ENCODE measurements around the gene GRAMD4. TPM values are rescaled to one million over a fixed set of nuclear protein-coding genes. Genes with fewer than 3 reads are reported as not detected.
A peak's percentile ranks its signal among the peaks of the same experiment; 100 is the strongest.

Gene GRAMD4
- total RNA-seq, 1 donor from 2014 or later = 87.1 TPM

- no peak for DNase-seq (ENCODE audit: low spot score)
- no peaks in the 10 kb centered on the region for H3K27me3 Mint-ChIP-seq (ENCODE audit: insufficient read depth)
- H3K9me3 Mint-ChIP-seq = no peaks in the 10 kb centered on the region
- intact Hi-C loops (cut with micrococcal nuclease) = no loop called here
- H3K4me1 Mint-ChIP-seq (ENCODE audit: low read depth) = peaks cover 40% of the 10 kb centered on the region
- H3K4me3 Mint-ChIP-seq = no peak overlapping the region
- peaks cover 8% of the 10 kb centered on the region for H3K36me3 Mint-ChIP-seq (ENCODE audit: low read depth)
- peak overlapping the region; percentile 48 for H3K27ac Mint-ChIP-seq
Measured at GRCh38 chr22:46649141-46650077, 29.2 kb downstream of the GRAMD4 start.

DNA sequence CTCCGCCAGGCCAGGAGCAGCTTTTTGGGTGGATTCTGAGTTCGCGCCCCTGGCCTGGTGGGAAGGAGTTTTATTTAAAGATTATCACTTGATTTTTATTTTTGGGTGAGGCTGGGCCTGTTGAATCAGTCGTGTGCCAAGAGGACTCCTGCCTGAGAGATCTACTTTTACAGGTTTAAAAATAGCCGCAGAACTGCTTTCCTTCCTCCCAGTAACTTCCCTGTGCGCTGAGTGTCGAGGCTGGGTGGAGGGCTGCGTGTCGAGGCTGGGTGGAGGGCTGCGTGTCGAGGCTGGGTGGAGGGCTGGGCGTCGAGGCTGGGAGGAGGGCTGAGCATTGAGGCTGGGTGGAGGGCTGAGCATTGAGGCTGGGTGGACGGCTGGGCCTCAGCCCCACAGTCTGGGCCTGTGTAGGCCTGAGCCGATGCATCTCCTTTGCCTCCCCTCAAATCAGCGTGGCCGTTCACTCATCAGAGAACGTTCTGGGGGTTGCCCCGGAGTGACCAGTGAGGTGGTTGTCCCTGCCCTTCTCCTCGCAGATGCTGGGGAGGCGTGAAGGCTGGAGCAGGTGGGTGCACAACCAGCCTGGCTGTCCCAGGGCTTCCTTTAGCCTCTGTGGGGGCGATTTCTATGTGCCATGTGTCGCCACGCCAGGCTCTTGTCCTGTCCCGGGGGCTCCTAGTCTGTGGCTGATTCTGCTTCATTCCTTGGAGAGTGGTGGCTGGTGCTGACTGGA, 30.1 kb downstream of the GRAMD4 start:
- H3K9me3 Mint-ChIP-seq = no peaks in the 10 kb centered on the region
- peaks cover 43% of the 10 kb centered on the region for H3K4me1 Mint-ChIP-seq (ENCODE audit: low read depth)
- no peak for DNase-seq (ENCODE audit: low spot score)
- peaks cover 8% of the 10 kb centered on the region for H3K36me3 Mint-ChIP-seq (ENCODE audit: low read depth)
- intact Hi-C loops (cut with micrococcal nuclease) = no loop called here
- no peaks in the 10 kb centered on the region for H3K27me3 Mint-ChIP-seq (ENCODE audit: insufficient read depth)
- H3K4me3 Mint-ChIP-seq = no peak overlapping the region
- peak overlapping the region; percentile 23 for H3K27ac Mint-ChIP-seq

DNA sequence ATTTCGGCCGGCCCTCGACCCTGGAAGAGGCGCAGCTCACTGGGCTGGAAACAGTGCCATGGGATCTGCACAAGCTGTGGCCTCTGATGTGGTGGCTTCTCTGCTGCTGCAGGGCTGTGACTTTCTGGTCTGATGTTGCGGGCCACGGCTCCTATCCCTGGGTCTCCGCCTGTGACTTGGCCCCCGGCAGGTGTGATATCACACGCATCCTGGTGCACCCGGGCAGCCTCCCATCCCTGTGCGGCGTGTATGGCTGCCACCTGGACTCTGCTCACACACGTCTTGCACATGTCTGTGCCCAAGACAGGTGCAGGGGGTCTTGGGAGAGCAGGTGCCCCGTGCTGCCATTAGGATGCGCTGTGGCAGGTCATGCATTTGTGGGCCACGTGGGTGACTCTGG, 31.1 kb downstream of the GRAMD4 start:
- no peaks in the 10 kb centered on the region for H3K9me3 Mint-ChIP-seq
- H3K27ac Mint-ChIP-seq = peak overlapping the region; percentile 94
- no peaks in the 10 kb centered on the region for H3K27me3 Mint-ChIP-seq (ENCODE audit: insufficient read depth)
- no peak overlapping the region for H3K4me3 Mint-ChIP-seq
- intact Hi-C loops (cut with micrococcal nuclease) = no loop called here
- no peak for DNase-seq (ENCODE audit: low spot score)
- H3K4me1 Mint-ChIP-seq (ENCODE audit: low read depth) = peaks cover 43% of the 10 kb centered on the region
- peaks cover 8% of the 10 kb centered on the region for H3K36me3 Mint-ChIP-seq (ENCODE audit: low read depth)

DNA sequence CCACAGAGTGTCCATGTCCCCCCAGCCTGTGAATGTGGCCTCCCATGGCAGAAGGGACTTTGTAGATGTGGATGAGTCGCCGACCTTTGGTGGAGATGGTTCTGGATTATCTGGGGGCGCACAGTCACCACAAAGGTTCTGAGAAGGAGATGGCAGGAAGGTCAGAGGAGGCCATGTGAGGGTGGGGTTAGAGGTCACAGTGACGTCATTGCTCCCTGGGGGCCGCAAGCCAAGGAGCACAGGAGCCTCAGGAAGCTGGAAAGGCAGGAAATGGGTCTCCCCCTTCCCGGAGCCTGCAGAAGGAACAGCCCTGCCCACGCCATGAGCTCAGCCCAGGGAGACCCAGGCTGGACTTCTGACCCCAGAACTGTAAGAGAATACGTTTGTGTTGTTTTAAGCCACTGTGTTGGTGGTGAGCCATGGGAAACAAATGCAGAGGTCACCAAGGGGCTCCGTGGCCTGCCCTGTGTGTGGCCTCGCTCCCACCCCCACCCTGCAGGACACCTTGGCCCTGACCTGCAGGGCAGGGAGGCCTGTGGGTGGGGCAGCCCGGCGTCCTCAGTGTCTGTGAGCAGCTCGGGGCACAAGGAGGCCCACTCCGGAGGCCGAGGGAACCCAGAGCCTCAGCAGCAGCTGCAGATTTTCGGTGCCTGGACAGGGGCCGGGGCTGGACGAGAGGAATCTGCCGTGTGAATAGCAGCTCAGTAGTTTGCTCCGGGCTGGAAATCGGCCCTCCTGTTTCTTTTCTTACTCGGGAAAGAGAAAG, 32.1 kb downstream of the GRAMD4 start:
- DNase-seq (ENCODE audit: low spot score) = no peak
- H3K27ac Mint-ChIP-seq = peak overlapping the region; percentile 94

DNA sequence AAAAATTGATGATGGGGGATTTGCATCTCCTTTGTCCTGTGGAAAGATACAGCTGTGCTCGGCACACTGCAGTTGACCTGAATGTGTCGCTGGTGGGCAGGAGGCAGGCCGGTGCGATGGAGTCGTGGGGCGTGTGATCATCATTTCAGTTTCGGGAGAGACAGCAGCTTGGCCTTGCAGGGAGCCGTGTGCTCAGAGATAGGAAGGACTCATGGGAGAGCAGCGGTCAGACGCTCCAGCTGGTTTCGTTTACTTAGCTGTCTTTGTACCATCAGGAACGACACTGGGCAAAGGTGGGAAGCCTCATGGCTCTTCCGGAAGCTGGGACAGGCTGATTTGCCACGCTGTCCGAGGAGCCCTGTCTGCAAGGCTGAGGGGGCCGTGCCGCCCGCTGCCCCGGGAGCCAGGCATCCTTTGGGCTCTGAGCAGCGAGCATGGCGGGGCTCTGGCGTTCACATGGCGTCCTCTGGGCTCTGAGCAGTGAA, 32.7 kb downstream of the GRAMD4 start:
- Mint-ChIP-seq H3K36me3 (ENCODE audit: low read depth) (peaks cover 8% of the 10 kb centered on the region), H3K27me3 (ENCODE audit: insufficient read depth) (no peaks in the 10 kb centered on the region), H3K4me3 (peak overlapping the region; percentile 41), H3K9me3 (no peaks in the 10 kb centered on the region), H3K4me1 (ENCODE audit: low read depth) (peaks cover 39% of the 10 kb centered on the region), H3K27ac (peak overlapping the region; percentile 92)
- intact Hi-C loops (cut with micrococcal nuclease) = loop anchor here (1.0 to 2.0 kb wide), 2 partner anchors 21 to 38 kb away; no protein-coding TSS in a partner anchor
- DNase-seq (ENCODE audit: low spot score) = no peak

More for the DNA sequence above, 32.1 kb downstream of the GRAMD4 start:
- intact Hi-C loops (cut with micrococcal nuclease) = loop anchor here (2.0 kb wide), 1 partner anchor 37 kb away; no protein-coding TSS in a partner anchor
- H3K9me3 Mint-ChIP-seq = no peaks in the 10 kb centered on the region
- H3K4me3 Mint-ChIP-seq = peak overlapping the region; percentile 41
- H3K27me3 Mint-ChIP-seq (ENCODE audit: insufficient read depth) = no peaks in the 10 kb centered on the region
- peaks cover 8% of the 10 kb centered on the region for H3K36me3 Mint-ChIP-seq (ENCODE audit: low read depth)
- H3K4me1 Mint-ChIP-seq (ENCODE audit: low read depth) = peaks cover 39% of the 10 kb centered on the region

- peak; percentile 18 for DNase-seq (ENCODE audit: low spot score)
- H3K27ac Mint-ChIP-seq = peak overlapping the region; percentile 92
- peaks cover 39% of the 10 kb centered on the region for H3K4me1 Mint-ChIP-seq (ENCODE audit: low read depth)
- H3K36me3 Mint-ChIP-seq (ENCODE audit: low read depth) = peaks cover 7% of the 10 kb centered on the region
- H3K4me3 Mint-ChIP-seq = peak overlapping the region; percentile 42
- H3K27me3 Mint-ChIP-seq (ENCODE audit: insufficient read depth) = no peaks in the 10 kb centered on the region
- H3K9me3 Mint-ChIP-seq = no peaks in the 10 kb centered on the region
- intact Hi-C loops (cut with micrococcal nuclease) = loop anchor here (1.0 to 2.0 kb wide), 2 partner anchors 21 to 39 kb away; no protein-coding TSS in a partner anchor
Measured at GRCh38 chr22:46653596-46653995, 33.4 kb downstream of the GRAMD4 start.

DNA sequence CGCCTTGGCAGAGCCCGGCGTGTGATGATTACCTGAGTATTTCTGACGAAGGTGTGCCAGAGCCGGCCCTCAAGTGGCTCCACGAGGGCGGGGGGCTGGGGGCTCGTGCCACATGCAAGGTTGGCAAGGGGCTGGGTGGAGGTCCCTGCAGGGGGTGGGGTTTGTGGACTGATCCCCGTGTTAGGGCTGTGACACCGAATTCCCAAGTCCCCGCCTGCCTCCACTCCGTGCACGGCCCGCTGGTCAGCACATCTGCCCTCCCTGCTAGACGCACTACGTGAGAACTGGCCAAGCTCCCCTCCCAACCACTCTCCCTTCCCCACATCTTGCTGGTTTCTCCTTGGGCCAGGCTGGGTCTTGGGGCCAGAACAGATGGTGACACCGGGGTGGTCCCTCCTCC, 34.2 kb downstream of the GRAMD4 start:
- peak overlapping the region; percentile 15 for H3K4me3 Mint-ChIP-seq
- intact Hi-C loops (cut with micrococcal nuclease) = no loop called here
- H3K4me1 Mint-ChIP-seq (ENCODE audit: low read depth) = peaks cover 39% of the 10 kb centered on the region
- no peaks in the 10 kb centered on the region for H3K27me3 Mint-ChIP-seq (ENCODE audit: insufficient read depth)
- DNase-seq (ENCODE audit: low spot score) = no peak
- no peaks in the 10 kb centered on the region for H3K9me3 Mint-ChIP-seq
- H3K27ac Mint-ChIP-seq = peak overlapping the region; percentile 79
- H3K36me3 Mint-ChIP-seq (ENCODE audit: low read depth) = peaks cover 11% of the 10 kb centered on the region

DNA sequence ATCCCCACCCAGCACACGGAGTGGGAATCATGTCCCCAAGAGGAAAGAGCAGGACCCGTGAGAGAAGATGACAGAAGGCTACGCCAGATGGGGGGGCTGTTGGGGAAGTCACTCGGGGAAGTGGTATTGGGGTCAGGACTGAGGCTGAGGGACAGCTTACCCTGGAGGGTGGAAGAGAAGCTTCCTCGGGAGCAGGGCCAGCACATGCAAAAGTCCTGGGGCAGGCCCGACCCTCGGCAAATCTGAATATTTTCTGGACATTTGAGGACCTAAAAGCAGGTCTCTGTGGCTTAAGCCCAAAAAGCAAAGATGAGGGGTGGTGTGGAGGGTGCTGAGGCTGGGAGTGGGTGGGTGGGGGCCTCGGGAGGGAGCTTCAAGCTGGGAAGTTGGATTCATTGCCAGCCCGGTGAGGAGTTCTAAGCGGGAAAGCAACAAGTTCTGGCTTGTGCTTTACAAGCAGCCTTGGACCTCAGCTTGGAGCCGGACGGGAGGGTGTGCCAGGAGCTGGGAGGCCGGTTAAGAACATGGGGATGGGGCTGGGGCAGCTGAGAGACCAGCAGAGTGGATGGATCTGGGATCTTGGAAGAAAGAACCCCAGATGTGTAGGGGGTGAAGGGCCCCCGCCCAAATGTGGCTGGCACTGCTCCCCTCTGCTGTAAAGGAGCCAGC, 34.9 kb downstream of the GRAMD4 start:
- Mint-ChIP-seq H3K27me3 (ENCODE audit: insufficient read depth) (no peaks in the 10 kb centered on the region), H3K27ac (peak overlapping the region; percentile 79), H3K9me3 (no peaks in the 10 kb centered on the region), H3K4me1 (ENCODE audit: low read depth) (peaks cover 35% of the 10 kb centered on the region), H3K36me3 (ENCODE audit: low read depth) (peaks cover 9% of the 10 kb centered on the region), H3K4me3 (peak overlapping the region; percentile 15)
- intact Hi-C loops (cut with micrococcal nuclease) = no loop called here
- no peak for DNase-seq (ENCODE audit: low spot score)

DNA sequence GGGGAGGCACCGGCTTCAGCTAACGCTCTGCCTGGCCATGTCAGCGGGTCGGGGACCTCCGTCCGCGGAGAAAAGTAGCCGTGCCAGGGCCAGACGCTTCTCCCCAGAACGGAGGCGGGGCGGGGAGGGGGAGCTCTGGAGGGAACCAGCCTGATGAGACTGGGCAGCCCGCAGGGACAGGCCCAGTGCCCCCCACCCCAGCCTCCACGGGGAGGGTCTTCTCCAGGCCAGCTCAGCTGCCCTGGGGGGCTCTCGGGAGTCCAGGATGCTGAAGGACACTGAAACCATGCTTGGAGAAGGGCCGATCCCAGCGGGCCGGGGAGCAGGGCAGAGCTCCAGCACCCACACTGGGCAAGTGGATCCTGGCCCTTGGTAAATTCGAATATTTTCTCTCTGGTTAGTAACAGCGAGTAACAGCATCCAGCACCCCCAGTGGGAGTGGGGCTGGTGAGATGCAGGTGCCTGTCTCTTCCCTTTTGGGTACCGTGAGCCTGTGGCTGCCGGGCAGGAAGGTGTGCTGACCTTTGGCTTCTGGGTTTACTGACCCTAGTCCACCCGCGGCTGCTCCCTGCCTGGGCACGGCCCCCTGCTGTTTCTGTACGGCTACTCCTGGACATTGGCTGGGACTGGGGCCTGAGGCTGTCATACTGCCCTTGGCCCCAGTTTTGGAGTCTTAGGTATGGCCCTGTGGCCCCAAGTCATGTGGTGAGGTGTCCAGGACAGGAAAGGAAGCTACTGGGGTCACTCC, 35.8 kb downstream of the GRAMD4 start:
- no peaks in the 10 kb centered on the region for H3K9me3 Mint-ChIP-seq
- intact Hi-C loops (cut with micrococcal nuclease) = no loop called here
- H3K27me3 Mint-ChIP-seq (ENCODE audit: insufficient read depth) = no peaks in the 10 kb centered on the region
- H3K27ac Mint-ChIP-seq = no peak overlapping the region
- DNase-seq (ENCODE audit: low spot score) = no peak
- H3K4me3 Mint-ChIP-seq = no peak overlapping the region
- peaks cover 11% of the 10 kb centered on the region for H3K36me3 Mint-ChIP-seq (ENCODE audit: low read depth)
- H3K4me1 Mint-ChIP-seq (ENCODE audit: low read depth) = peaks cover 38% of the 10 kb centered on the region

DNA sequence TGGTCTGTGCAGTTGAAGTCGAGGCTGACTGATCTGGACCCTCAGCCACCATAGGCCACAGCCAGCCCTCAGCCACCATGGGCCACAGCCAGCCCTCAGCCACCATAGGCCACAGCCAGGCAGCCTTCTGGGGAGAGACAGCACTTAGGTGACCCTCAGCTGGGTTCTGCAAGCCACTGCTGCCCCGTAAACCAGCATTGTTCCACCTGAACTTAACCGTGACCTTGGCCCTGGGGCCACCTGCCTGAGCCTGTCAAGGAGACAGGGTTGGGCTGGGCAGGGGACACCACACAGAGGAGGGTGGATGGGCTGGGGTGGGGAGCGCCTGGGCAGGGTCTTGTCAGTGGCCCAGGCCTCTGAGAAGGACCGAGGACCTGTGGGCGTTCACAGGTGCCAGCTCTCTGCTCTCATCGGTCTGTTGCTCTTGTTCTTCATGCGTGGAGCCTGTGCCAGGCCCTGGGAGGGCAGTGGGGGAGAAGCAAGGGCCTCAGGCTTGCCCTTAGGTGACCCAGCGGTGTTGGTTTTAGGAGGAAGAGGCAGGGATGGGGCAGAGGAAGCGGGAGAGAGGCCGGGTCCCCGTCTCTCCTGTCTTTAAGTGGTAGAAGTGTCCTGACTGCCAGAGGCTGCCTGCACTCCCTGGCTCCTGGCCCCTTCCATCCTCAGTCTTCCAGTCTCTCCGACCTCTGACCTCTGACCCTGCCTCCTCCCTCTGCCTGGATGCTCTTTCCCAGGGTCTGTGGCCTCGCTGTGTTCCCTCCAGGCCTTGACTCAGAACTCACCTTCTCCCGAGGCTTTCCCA, 36.9 kb downstream of the GRAMD4 start:
- intact Hi-C loops (cut with micrococcal nuclease) = no loop called here
- Mint-ChIP-seq H3K4me1 (ENCODE audit: low read depth) (peaks cover 40% of the 10 kb centered on the region), H3K27ac (peak overlapping the region; percentile 77), H3K4me3 (no peak overlapping the region), H3K9me3 (no peaks in the 10 kb centered on the region), H3K36me3 (ENCODE audit: low read depth) (peaks cover 8% of the 10 kb centered on the region), H3K27me3 (ENCODE audit: insufficient read depth) (no peaks in the 10 kb centered on the region)
- DNase-seq (ENCODE audit: low spot score) = no peak

DNA sequence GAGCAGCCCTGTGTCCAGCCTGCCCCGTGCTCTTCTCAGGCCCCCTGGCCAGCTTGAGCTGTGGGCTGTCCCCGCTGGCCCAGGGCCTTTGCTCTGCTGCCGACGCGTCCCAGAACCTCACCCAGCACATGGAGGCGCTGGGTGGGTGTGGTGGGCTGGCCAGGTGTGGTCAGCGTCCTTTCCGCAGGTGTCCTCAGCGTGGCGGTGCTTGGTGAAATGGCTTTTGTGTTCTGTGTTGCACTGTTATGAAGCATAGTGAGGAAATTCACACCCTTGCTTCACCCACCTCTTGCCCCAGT, 37.4 kb downstream of the GRAMD4 start:
- DNase-seq (ENCODE audit: low spot score) = no peak
- Mint-ChIP-seq H3K9me3 (no peaks in the 10 kb centered on the region), H3K4me1 (ENCODE audit: low read depth) (peaks cover 36% of the 10 kb centered on the region), H3K4me3 (no peak overlapping the region), H3K36me3 (ENCODE audit: low read depth) (peaks cover 8% of the 10 kb centered on the region), H3K27ac (no peak overlapping the region), H3K27me3 (ENCODE audit: insufficient read depth) (no peaks in the 10 kb centered on the region)
- intact Hi-C loops (cut with micrococcal nuclease) = no loop called here
